Kidney tubule cell (primary cell): ENCODE data around the gene BTBD8.
A peak's percentile ranks its signal among the peaks of the same experiment; 100 is the strongest.

Experiments used
- DNase-seq: peaks from one replicate; pipeline ENCODE4 v3.0.0-alpha.2; 2018; ENCODE audit warnings: low spot score

BTBD8 gene

GRCh38 chr1:92192246-92192645, 112.1 kb downstream of the BTBD8 start:
- DNase-seq: no peak

- no peak for DNase-seq
Measured at GRCh38 chr1:92194511-92194910, 114.4 kb downstream of the BTBD8 start.

- no peak for DNase-seq
Measured at GRCh38 chr1:92201973-92202372, 121.8 kb downstream of the BTBD8 start.

- DNase-seq: no peak
Measured at GRCh38 chr1:92203105-92203504, 123.0 kb downstream of the BTBD8 start.

- peak; percentile 54 for DNase-seq
Measured at GRCh38 chr1:92210701-92211100, 130.6 kb downstream of the BTBD8 start.

GRCh38 chr1:92211166-92211565, 131.0 kb downstream of the BTBD8 start:
- peak; percentile 17 for DNase-seq

GRCh38 chr1:92217721-92218120, 137.6 kb downstream of the BTBD8 start, which contains the start of gene C1orf146:
TSS of gene C1orf146 (plus strand) at chr1:92217915. CDS start at chr1:92231421, 13,506 bp downstream.
- DNase-seq: no peak

- DNase-seq: no peak
Measured at GRCh38 chr1:92218559-92218958, 138.4 kb downstream of the BTBD8 start.

- no peak for DNase-seq
Measured at GRCh38 chr1:92219028-92219427, 138.9 kb downstream of the BTBD8 start.

GRCh38 chr1:92228401-92228800, 148.3 kb downstream of the BTBD8 start:
- DNase-seq: no peak

- DNase-seq: no peak
Measured at GRCh38 chr1:92230736-92231135, 150.6 kb downstream of the BTBD8 start.
